ENCODE data around the gene IRX5.

The IRX5 gene

DNA sequence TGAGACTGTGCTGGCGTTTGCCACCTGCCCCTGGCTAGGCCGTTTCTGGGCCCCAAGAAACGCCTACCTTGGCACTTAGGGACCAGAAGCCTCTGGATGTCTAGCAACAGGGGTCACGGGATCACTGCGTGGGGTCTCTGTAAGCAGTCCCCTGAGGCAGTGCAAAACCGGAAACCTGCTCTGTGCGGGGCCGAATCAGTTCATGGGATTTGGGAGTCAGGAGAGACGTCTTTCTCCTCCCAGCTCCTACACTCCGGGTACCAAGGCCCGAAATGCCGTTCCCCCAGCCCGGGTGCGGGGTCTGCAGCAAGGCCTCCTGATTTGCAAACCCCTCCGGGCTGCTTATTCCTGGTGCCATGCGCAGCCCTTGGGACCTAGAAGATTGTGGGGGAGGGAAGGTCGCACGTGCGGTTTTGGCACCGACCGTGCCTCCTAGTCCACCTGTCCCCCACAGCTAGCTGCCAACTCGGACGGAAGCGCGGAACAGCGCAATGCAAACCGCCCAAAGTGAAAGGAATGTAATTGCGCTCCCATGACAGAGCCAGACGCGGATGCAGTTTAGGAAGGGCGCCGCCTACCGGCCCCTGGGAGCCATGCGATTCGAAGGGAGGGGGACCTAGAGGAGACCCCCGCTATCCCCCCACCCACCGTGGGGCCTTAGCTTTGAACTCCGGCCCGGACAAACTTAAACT is 6.5 kb downstream of the IRX5 start:
- TF ChIP-seq, protein P1, sequence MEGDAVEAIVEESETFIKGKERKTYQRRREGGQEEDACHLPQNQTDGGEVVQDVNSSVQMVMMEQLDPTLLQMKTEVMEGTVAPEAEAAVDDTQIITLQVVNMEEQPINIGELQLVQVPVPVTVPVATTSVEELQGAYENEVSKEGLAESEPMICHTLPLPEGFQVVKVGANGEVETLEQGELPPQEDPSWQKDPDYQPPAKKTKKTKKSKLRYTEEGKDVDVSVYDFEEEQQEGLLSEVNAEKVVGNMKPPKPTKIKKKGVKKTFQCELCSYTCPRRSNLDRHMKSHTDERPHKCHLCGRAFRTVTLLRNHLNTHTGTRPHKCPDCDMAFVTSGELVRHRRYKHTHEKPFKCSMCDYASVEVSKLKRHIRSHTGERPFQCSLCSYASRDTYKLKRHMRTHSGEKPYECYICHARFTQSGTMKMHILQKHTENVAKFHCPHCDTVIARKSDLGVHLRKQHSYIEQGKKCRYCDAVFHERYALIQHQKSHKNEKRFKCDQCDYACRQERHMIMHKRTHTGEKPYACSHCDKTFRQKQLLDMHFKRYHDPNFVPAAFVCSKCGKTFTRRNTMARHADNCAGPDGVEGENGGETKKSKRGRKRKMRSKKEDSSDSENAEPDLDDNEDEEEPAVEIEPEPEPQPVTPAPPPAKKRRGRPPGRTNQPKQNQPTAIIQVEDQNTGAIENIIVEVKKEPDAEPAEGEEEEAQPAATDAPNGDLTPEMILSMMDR (conservative IDR thresholded peaks at IDR 0.05; ENCODE audit: low read depth) = peak; percentile 35
- no peak overlapping the region for H3K27ac ChIP-seq
- CTCF ChIA-PET = interaction anchor here (0.6 to 1.4 kb wide), 5 partner anchors 13 to 339 kb away, joined by 3 to 5 read pairs (median 3); no protein-coding TSS in a partner anchor
- POLR2A ChIA-PET (ENCODE audit: low non-redundant PET) = no interaction called here
- DNase-seq (ENCODE audit: low spot score) = no peak

DNA sequence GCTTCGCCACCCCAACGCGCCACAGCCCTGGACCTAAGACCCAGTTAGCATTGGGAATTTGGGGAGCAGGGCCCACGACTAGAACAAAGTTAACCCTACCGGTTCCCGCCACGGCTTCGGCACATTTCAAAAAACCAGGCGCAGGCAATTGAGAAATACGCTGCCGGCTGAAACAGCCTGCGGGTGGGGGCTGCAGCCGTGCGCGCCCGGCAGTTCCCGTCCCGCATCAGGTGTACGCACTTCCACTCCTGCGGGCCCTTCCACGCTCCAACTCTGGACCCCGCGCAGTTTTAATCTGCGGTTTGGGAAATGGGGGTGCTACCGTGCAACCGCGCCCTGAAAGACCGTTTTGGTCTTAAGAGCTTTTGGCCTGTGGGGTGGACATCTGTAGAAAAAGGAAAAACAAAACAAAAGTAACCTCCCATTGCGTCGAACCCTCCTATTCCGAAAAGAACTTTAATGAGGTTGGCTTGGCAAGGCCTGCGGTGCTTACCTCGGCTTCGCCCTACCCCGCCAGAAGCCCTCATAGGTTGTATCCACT is 7.1 kb downstream of the IRX5 start:
- POLR2A ChIA-PET (ENCODE audit: low non-redundant PET) = no interaction called here

DNA sequence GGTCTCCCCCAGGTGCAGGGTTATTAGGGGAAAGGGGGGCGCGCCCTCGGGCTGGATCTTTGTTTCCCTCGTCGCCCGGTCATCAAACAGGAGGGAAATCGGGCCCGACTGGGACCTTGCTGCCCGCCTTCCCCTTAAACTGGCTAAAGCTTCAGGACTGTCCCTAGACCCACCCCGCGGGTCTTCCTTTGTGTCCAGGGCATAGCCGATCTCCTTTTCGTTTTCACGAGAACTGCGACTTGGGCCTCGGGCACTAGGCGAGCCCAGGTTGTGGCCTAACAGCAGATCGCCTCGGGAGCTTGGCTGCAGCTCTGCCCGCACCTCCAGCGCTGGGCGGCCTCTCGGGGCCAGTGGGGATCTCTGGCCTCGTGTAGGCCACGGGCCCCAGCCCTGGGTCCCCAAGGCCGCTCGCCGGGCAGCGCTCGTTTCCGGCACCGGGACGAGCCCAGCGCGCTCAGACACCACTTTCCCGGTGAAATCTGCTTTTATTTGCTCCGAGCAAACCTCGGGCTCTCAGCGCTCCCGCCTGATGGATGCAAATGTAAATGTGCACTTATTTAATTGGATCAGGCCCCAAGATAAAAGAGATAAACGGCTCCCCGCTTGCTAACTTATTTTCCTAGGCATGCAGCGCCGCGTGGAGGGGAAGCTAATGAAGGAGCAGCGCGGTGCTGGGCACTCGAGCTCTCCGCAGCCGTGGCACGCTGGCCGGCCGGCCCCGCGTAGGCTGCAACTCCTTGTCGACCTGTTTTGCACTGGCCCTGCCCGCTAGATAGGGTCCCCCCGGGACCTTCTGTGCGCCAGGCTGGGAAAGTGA is 7.8 kb downstream of the IRX5 start:
- ChIA-PET CTCF (interaction anchor here (0.7 to 0.8 kb wide), 2 partner anchors 171 to 433 kb away, joined by 3 to 4 read pairs; no protein-coding TSS in a partner anchor), POLR2A (ENCODE audit: low non-redundant PET) (no interaction called here)

More for the DNA sequence above, 7.1 kb downstream of the IRX5 start:
- DNase-seq (ENCODE audit: low spot score) = no peak
- H3K27ac ChIP-seq = no peak overlapping the region
- TF ChIP-seq, protein P1 (conservative IDR thresholded peaks at IDR 0.05; ENCODE audit: low read depth) = no peak
- CTCF ChIA-PET = interaction anchor here (0.8 to 1.4 kb wide), 3 partner anchors 12 to 434 kb away, joined by 4 to 5 read pairs (median 4); no protein-coding TSS in a partner anchor

DNA sequence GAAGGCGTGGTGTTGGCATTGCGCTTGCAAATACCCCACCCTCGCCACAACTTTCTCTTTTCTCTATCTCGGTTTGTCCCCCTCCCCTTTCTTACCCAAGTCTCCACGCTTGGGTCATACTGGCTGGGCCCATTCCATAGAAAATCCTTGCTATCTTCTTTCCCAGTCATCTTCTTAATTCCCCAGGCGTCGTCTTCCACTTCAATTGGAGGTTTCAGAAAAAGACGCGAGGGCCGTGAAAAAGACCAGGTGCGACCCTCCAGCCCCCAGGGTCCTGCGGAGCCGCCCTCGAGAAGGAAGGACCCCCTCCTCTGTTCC is 8.3 kb downstream of the IRX5 start:
- H3K27ac ChIP-seq = no peak overlapping the region
- DNase-seq (ENCODE audit: low spot score) = no peak
- TF ChIP-seq, protein P1 (conservative IDR thresholded peaks at IDR 0.05; ENCODE audit: low read depth) = no peak
- ChIA-PET CTCF (no interaction called here), POLR2A (ENCODE audit: low non-redundant PET) (no interaction called here)

More for the DNA sequence above, 7.8 kb downstream of the IRX5 start:
- TF ChIP-seq, protein P1 (conservative IDR thresholded peaks at IDR 0.05; ENCODE audit: low read depth) = no peak
- no peak overlapping the region for H3K27ac ChIP-seq
- no peak for DNase-seq (ENCODE audit: low spot score)

DNA sequence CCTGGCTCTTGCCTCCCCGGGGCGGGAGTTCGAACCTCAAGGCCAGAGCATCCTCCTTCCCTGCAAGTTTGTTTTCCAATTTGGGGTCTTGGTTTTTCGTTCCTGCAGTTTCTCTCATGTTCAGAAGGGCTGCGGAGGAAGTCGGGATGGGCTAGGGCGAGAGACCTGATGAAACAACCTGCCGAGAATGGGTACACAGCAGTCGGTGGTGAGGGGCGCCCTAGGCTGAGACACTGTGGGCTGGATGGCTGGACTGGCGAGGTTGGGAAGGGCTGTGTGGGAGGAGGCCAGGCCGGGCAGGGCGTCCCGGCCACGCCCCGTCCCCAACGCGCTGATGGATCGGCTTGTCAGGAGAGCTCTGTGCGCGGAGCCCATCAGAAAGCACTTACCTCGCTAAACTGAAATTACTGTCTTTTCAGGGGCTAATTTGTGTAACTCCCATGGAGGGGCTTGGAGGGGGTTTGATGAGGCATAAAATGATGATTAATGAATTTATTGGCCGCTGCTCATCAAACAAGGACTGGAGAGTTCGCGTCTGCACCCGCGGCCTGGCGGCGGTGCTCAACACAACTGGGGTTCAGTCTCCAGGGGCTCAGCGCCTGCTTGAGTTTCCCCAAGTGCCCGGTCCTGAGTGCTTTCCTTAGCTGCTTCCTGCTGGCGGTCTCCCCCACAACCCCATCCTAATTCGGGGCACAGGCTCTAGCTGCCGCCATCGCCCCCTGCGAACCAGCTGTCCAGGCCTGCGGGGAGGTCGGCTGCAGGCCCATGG is 9.0 kb downstream of the IRX5 start:
- TF ChIP-seq, protein P1 (conservative IDR thresholded peaks at IDR 0.05; ENCODE audit: low read depth) = no peak
- DNase-seq (ENCODE audit: low spot score) = no peak
- ChIA-PET POLR2A (ENCODE audit: low non-redundant PET) (no interaction called here), CTCF (interaction anchor here (0.6 kb wide), 1 partner anchor 453 kb away, joined by 3 read pairs; no protein-coding TSS in a partner anchor)
- no peak overlapping the region for H3K27ac ChIP-seq

DNA sequence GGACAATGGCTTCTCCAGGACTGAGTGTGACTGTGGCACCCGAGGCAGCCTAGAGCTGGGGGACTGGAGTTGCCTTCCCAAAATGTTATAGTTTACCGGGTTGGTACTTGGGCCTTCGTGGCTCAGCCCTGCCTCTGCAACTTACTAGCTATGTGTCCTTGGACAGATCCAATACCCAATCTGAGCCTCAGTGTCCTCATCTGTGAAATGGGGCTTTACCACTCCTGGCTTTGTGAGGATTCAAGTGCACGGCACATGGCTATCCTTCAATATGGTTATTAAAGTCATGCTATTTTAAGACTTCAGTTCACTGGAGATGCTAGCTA is 9.6 kb downstream of the IRX5 start:
- CTCF ChIA-PET = interaction anchor here (0.6 kb wide), 1 partner anchor 454 kb away, joined by 3 read pairs; no protein-coding TSS in a partner anchor
- H3K27ac ChIP-seq = no peak overlapping the region
- TF ChIP-seq, protein P1 (conservative IDR thresholded peaks at IDR 0.05; ENCODE audit: low read depth) = no peak
- DNase-seq (ENCODE audit: low spot score) = no peak
- POLR2A ChIA-PET (ENCODE audit: low non-redundant PET) = no interaction called here

All from RWPE1 (cell line).